Measurements from ENCODE around the gene CDC42BPG.

DNA sequence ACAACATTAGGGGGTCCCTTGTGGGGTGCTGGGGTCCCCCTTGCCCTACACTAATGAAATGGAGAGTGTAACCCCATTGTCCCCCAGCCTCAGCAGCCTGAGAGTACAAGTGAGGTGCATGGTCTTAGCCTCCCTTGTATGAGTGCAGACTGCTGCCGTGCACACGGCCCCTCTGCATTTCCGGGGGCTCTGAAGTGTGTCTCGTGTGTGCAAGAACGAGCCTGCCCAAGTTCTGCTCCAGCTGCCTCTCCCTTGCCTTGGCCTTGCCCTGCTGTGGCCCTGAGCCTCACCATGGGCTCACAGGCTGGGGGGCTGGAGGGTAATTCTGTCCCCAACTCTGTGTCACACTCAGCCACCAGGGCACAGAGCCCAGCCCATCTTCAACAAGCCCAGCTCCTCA, 39.1 kb upstream of the CDC42BPG start:
- TF ChIP-seq CTCF (IDR thresholded peaks at IDR 0.05), result no peak
- no peak for TF ChIP-seq POLR2AphosphoS5 (IDR thresholded peaks at IDR 0.05; ENCODE audit: low read depth, low read length)
- TF ChIP-seq SIN3A (IDR thresholded peaks at IDR 0.05; ENCODE audit: borderline replicate concordance, insufficient read depth, low read depth, low read length), result no peak
- TF ChIP-seq TCF7L2 (IDR thresholded peaks at IDR 0.05; ENCODE audit: low read depth, low read length), result no peak
